HCT116 (cell line): Measurements from ENCODE around the gene EFEMP2. TPM values are rescaled to one million over a fixed set of nuclear protein-coding genes. Genes with fewer than 3 reads are reported as not detected.

Experiments
- ATAC-seq: fragments of 200-7000 bp; cut with Tn5 transposase; 2 replicates; pipeline ENCODE4 v1.9.1; 2020; ENCODE audit warnings: mild to moderate bottlenecking, moderate library complexity
- BruUV-seq: library from RNA; stranded (reverse); fragments of 400-500 nt; replicated peaks from 2 replicates; lab custom pipeline; 2021; lab: Mats Ljungman, UMichigan
- CTCF ChIA-PET: fragments of 300-600 bp; sonication (Branson Sonifier 250); formaldehyde crosslinking; loops from one replicate; lab custom pipeline; 2021; ENCODE audit warnings: antibody characterized with exemption; lab: Charles Lee
- POLR2A ChIA-PET: fragments of 300-600, 350-600 bp; sonication (Branson Sonifier 250); formaldehyde crosslinking; loops from one replicate; lab custom pipeline; 2021; ENCODE audit warnings: antibody characterized with exemption; lab: Charles Lee
- RAD21 ChIA-PET, 2 experiments: fragments of 300-600 bp; sonication (Branson Sonifier 250); formaldehyde crosslinking; loops; one replicate each; lab custom pipeline; 2023; ENCODE audit warnings: low total read pairs in 2 of 2; ENCODE audit not compliant: uncharacterized antibody in 2 of 2, unreplicated experiment in 2 of 2, low non-redundant PET in 1 of 2; lab: Charles Lee
- DNase-seq: peaks from one replicate; pipeline ENCODE4 v3.0.0-alpha.2; 2010; ENCODE audit warnings: low read depth, low spot score
- H2AFZ ChIP-seq: fragments of 200-600 bp; shearing (Covaris generic), sonication (generic); 2 replicates; pipeline ENCODE4 v1.6.1; 2017; ENCODE audit warnings: low read depth, mixed run types, mixed read lengths, antibody characterized with exemption, low read length; ENCODE audit not compliant: poor library complexity, severe bottlenecking
- H3K27ac ChIP-seq: 2 replicates; pipeline ENCODE4 v1.5.1; 2012; ENCODE audit warnings: low read depth, low read length
- H3K27me3 ChIP-seq: fragments of 200-600 bp; sonication (generic); 2 replicates; pipeline ENCODE4 v1.6.1; 2016; ENCODE audit warnings: mixed run types, low read length, mixed read lengths; ENCODE audit not compliant: insufficient read depth
- H3K36me3 ChIP-seq, 2 experiments: fragments of 200-500 bp in 1 of 2; fragments of 200-600 bp in 1 of 2; sonication (Bioruptor generic) in 1 of 2; sonication (generic) in 1 of 2; 2 replicates each; pipeline versions ENCODE4 v1.5.1 to v1.6.1; 2014 to 2016; ENCODE audit warnings: low read length in 2 of 2, inconsistent platforms in 1 of 2, mixed read lengths in 1 of 2, mixed run types in 1 of 2; ENCODE audit not compliant: insufficient read depth in 2 of 2, control insufficient read depth in 1 of 2
- H3K4me1 ChIP-seq, 2 experiments: fragments of 200-600 bp in 1 of 2; sonication (generic) in 1 of 2; 2 replicates each; pipeline versions ENCODE4 v1.5.1 to v1.6.1; 2012 to 2017; ENCODE audit warnings: low read length in 2 of 2, inconsistent platforms in 1 of 2, mild to moderate bottlenecking in 1 of 2, mixed read lengths in 1 of 2, mixed run types in 1 of 2, moderate library complexity in 1 of 2; ENCODE audit not compliant: insufficient read depth in 2 of 2, control insufficient read depth in 1 of 2
- H3K4me2 ChIP-seq: fragments of 200-600 bp; sonication (generic); 2 replicates; pipeline ENCODE4 v1.6.1; 2017; ENCODE audit warnings: mixed run types, low read length, mixed read lengths
- H3K4me3 ChIP-seq, 2 experiments: fragments of 200-600 bp in 1 of 2; sonication (generic) in 1 of 2; replicated peaks in 1 of 2; 2 replicates each; pipeline ENCODE4 v1.5.1; 2011 to 2016; ENCODE audit warnings: low read length in 2 of 2, control low read depth in 1 of 2, low read depth in 1 of 2, mild to moderate bottlenecking in 1 of 2, mixed read lengths in 1 of 2, mixed run types in 1 of 2
- H3K79me2 ChIP-seq: fragments of 200-600 bp; sonication (generic); 2 replicates; pipeline ENCODE4 v1.6.1; 2017; ENCODE audit warnings: mild to moderate bottlenecking, mixed run types, low read length, moderate library complexity, mixed read lengths; ENCODE audit not compliant: insufficient read depth
- H3K9ac ChIP-seq: fragments of 200-600 bp; sonication (generic); 2 replicates; pipeline ENCODE4 v1.6.1; 2016; ENCODE audit warnings: low read length, mixed read lengths
- H3K9me2 ChIP-seq: fragments of 200-600 bp; sonication (generic), shearing (Covaris generic); 2 replicates; pipeline ENCODE4 v1.6.1; 2017; ENCODE audit warnings: mixed run types, mild to moderate bottlenecking, moderate library complexity; ENCODE audit not compliant: insufficient read depth
- H3K9me3 ChIP-seq, 2 experiments: fragments of 200-500 bp in 1 of 2; fragments of 200-600 bp in 1 of 2; sonication (Bioruptor generic) in 1 of 2; sonication (generic) in 1 of 2; 2 replicates each; pipeline ENCODE4 v1.6.1; 2014 to 2017; ENCODE audit warnings: low read length in 2 of 2, mixed read lengths in 2 of 2, inconsistent platforms in 1 of 2, low read depth in 1 of 2, mild to moderate bottlenecking in 1 of 2, mixed run types in 1 of 2, moderate library complexity in 1 of 2; ENCODE audit not compliant: control insufficient read depth in 1 of 2, insufficient read depth in 1 of 2
- H4K20me1 ChIP-seq: fragments of 200-600 bp; sonication (generic), shearing (Covaris generic); 2 replicates; pipeline ENCODE4 v1.6.1; 2017; ENCODE audit warnings: mixed run types, mild to moderate bottlenecking, moderate library complexity; ENCODE audit not compliant: insufficient read depth
- CBX3 ChIP-seq: IDR thresholded peaks from 2 replicates; pipeline ENCODE4 v1.6.1; 2012; ENCODE audit warnings: low read depth
- EGR1 ChIP-seq: IDR thresholded peaks from 2 replicates; pipeline ENCODE4 v1.6.1; 2012; ENCODE audit warnings: low read depth
- EZH2 ChIP-seq: fragments of 200-600 bp; sonication (generic); IDR thresholded peaks from 2 replicates; pipeline ENCODE4 v1.6.1; 2017; ENCODE audit warnings: antibody characterized with exemption, mixed run types
- FOSL1 ChIP-seq: IDR thresholded peaks from 2 replicates; pipeline ENCODE4 v1.6.1; 2012; ENCODE audit warnings: low read depth
- REST ChIP-seq: IDR thresholded peaks from 2 replicates; pipeline ENCODE4 v1.6.1; 2012; ENCODE audit warnings: low read depth
- TCF7L2 ChIP-seq: IDR thresholded peaks from 2 replicates; pipeline ENCODE4 v1.7.0; 2011; ENCODE audit warnings: borderline replicate concordance, inconsistent platforms; ENCODE audit not compliant: insufficient read depth, insufficient read length; ENCODE audit errors: extremely low read depth
- intact Hi-C: fragments of 100-400 bp; cut with micrococcal nuclease; formaldehyde crosslinking; loops from 2 replicates; pipeline ENCODE4 v1.10.0; 2022
- total RNA-seq: library from RNA; stranded (reverse); gene quantifications from one replicate; pipeline ENCODE4 v1.2.1, GENCODE V29; 2021; ENCODE audit not compliant: unreplicated experiment
- TF ChIP-seq, protein P1 (sequence below), 3 experiments: fragments of 200-600 bp in 1 of 3; sonication (generic) in 1 of 3; IDR thresholded peaks in 2 of 3; conservative IDR thresholded peaks in 1 of 3; 2 replicates each; pipeline ENCODE4 v1.5.1; 2012 to 2017; ENCODE audit warnings: low read depth in 2 of 3, low read length in 2 of 3, antibody characterized with exemption in 1 of 3, borderline replicate concordance in 1 of 3, control low read depth in 1 of 3, mild to moderate bottlenecking in 1 of 3, mixed read lengths in 1 of 3, mixed run types in 1 of 3, moderate library complexity in 1 of 3; ENCODE audit not compliant: insufficient read depth in 1 of 3

Gene EFEMP2
- total RNA-seq, 1 experiment from 2014 or later, result 8.4 TPM

- CTCF ChIA-PET, result interaction anchor here (1.0 to 2.4 kb wide), 5 partner anchors 10 to 138 kb away, joined by 3 to 10 read pairs (median 4); partner anchors contain the start of genes FIBP, KAT5 and MUS81
Measured at GRCh38 chr11:65849771-65850216, 22.8 kb downstream of the EFEMP2 start.

More at GRCh38 chr11:65849771-65850216, 22.8 kb downstream of the EFEMP2 start:
- no peaks in the 10 kb centered on the region; a peak in 1 of 4 replicates for H3K4me1 ChIP-seq
- H3K27ac ChIP-seq, result no peak overlapping the region
- DNase-seq, result no peak
- no peaks in the 10 kb centered on the region for H3K27me3 ChIP-seq
- RAD21 ChIA-PET, result no interaction called here
- POLR2A ChIA-PET, result interaction anchor here (1.1 to 4.2 kb wide), 3 partner anchors 8 to 20 kb away, joined by 4 to 16 read pairs (median 4); partner anchors contain the start of gene CFL1
- no peaks in the 10 kb centered on the region for H4K20me1 ChIP-seq
- peaks cover 10% of the 10 kb centered on the region for H3K79me2 ChIP-seq
- TF ChIP-seq REST, result no peak
- TF ChIP-seq, protein P1, sequence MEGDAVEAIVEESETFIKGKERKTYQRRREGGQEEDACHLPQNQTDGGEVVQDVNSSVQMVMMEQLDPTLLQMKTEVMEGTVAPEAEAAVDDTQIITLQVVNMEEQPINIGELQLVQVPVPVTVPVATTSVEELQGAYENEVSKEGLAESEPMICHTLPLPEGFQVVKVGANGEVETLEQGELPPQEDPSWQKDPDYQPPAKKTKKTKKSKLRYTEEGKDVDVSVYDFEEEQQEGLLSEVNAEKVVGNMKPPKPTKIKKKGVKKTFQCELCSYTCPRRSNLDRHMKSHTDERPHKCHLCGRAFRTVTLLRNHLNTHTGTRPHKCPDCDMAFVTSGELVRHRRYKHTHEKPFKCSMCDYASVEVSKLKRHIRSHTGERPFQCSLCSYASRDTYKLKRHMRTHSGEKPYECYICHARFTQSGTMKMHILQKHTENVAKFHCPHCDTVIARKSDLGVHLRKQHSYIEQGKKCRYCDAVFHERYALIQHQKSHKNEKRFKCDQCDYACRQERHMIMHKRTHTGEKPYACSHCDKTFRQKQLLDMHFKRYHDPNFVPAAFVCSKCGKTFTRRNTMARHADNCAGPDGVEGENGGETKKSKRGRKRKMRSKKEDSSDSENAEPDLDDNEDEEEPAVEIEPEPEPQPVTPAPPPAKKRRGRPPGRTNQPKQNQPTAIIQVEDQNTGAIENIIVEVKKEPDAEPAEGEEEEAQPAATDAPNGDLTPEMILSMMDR (IDR thresholded peaks at IDR 0.05 in 2 of 3, conservative IDR thresholded peaks at IDR 0.05 in 1 of 3; ENCODE audit: borderline replicate concordance in 1 of 3, insufficient read depth in 1 of 3, low read depth in 2 of 3, low read length in 2 of 3), result no peak
- no peak for TF ChIP-seq FOSL1
- TF ChIP-seq EGR1, result no peak
- no peak for TF ChIP-seq TCF7L2
- no peak for TF ChIP-seq CBX3
- no peak for TF ChIP-seq EZH2
- TF ChIP-seq, all 23 proteins: peak for 0
- Histone ChIP-seq H3K4me2 (no peak overlapping the region), H3K9me2 (no peaks in the 10 kb centered on the region), H2AFZ (no peak overlapping the region), H3K9ac (no peak overlapping the region), H3K4me3 (no peak overlapping the region), H3K36me3 (peaks cover 14 to 35% of the 10 kb centered on the region in 2 experiments), H3K9me3 (no peaks in the 10 kb centered on the region; a peak in 1 of 4 replicates)
- no TSS peak for BruUV-seq
- ATAC-seq, result no peak
- intact Hi-C loops, result no loop called here
